ENCODE results near the gene TREML2.

TREML2 gene

GRCh38 chr6:41181566-41181965 lies 19.4 kb downstream of the TREML2 start:
- no peak for FAIRE-seq
- TF ChIP-seq SPI1 (IDR thresholded peaks at IDR 0.05; ENCODE audit: low read depth, low read length): no peak
- no peak for TF ChIP-seq PAX5 (IDR thresholded peaks at IDR 0.05; ENCODE audit: insufficient read depth, low read length, severe bottlenecking)
- TF ChIP-seq POLR2A (IDR thresholded peaks at IDR 0.05; ENCODE audit: low read depth, low read length): no peak
- no peak for TF ChIP-seq POLR2AphosphoS5 (IDR thresholded peaks at IDR 0.05; ENCODE audit: low read depth, low read length)
- TF ChIP-seq POU2F2 (IDR thresholded peaks at IDR 0.05; ENCODE audit: low read depth, low read length): no peak
- TF ChIP-seq TAF1 (IDR thresholded peaks at IDR 0.05; ENCODE audit: low read depth, low read length): no peak
- no peak for DNase-seq (ENCODE audit: insufficient read length, low spot score)

DNA sequence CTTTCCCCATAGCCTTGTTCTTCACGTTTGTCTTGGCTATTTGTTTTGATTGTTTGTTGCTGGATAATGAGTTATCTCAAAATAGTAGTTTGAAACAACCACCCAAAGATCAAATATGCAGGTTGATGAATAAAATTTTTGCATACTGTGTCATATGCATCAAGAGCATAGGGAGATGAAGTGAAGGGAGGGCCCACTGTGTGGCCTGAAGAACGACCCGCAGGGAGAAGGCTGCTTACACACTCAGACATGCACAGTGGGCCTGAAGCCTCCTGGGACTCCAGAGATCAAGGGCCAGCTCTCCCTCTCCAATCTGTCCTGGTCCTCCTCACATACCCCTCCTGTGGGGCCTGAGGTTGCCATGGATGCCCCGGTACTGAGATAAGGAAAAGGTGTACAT lies 21.8 kb downstream of the TREML2 start:
- no peak for FAIRE-seq
- no peak for DNase-seq (ENCODE audit: insufficient read length, low spot score)
- TF ChIP-seq PAX5 (IDR thresholded peaks at IDR 0.05; ENCODE audit: insufficient read depth, low read length, severe bottlenecking): no peak
- no peak for TF ChIP-seq TAF1 (IDR thresholded peaks at IDR 0.05; ENCODE audit: low read depth, low read length)
- TF ChIP-seq SPI1 (IDR thresholded peaks at IDR 0.05; ENCODE audit: low read depth, low read length): no peak
- no peak for TF ChIP-seq POLR2A (IDR thresholded peaks at IDR 0.05; ENCODE audit: low read depth, low read length)
- no peak for TF ChIP-seq POLR2AphosphoS5 (IDR thresholded peaks at IDR 0.05; ENCODE audit: low read depth, low read length)
- TF ChIP-seq POU2F2 (IDR thresholded peaks at IDR 0.05; ENCODE audit: low read depth, low read length): no peak

GRCh38 chr6:41177695-41178094 lies 23.3 kb downstream of the TREML2 start:
- no peak for FAIRE-seq
- no peak for TF ChIP-seq POU2F2 (IDR thresholded peaks at IDR 0.05; ENCODE audit: low read depth, low read length)
- DNase-seq (ENCODE audit: insufficient read length, low spot score): no peak

GRCh38 chr6:41177287-41177686 lies 23.7 kb downstream of the TREML2 start:
- DNase-seq (ENCODE audit: insufficient read length, low spot score): no peak
- TF ChIP-seq POLR2A (IDR thresholded peaks at IDR 0.05; ENCODE audit: low read depth, low read length) (no peak), PAX5 (IDR thresholded peaks at IDR 0.05; ENCODE audit: insufficient read depth, low read length, severe bottlenecking) (no peak), TAF1 (IDR thresholded peaks at IDR 0.05; ENCODE audit: low read depth, low read length) (no peak), POU2F2 (IDR thresholded peaks at IDR 0.05; ENCODE audit: low read depth, low read length) (no peak), SPI1 (IDR thresholded peaks at IDR 0.05; ENCODE audit: low read depth, low read length) (no peak), POLR2AphosphoS5 (IDR thresholded peaks at IDR 0.05; ENCODE audit: low read depth, low read length) (no peak)
- no peak for FAIRE-seq

GRCh38 chr6:41176189-41176588 lies 24.8 kb downstream of the TREML2 start:
- FAIRE-seq: no peak
- no peak for DNase-seq (ENCODE audit: insufficient read length, low spot score)
- no peak for TF ChIP-seq TAF1 (IDR thresholded peaks at IDR 0.05; ENCODE audit: low read depth, low read length)
- no peak for TF ChIP-seq POU2F2 (IDR thresholded peaks at IDR 0.05; ENCODE audit: low read depth, low read length)
- TF ChIP-seq SPI1 (IDR thresholded peaks at IDR 0.05; ENCODE audit: low read depth, low read length): no peak
- TF ChIP-seq POLR2A (IDR thresholded peaks at IDR 0.05; ENCODE audit: low read depth, low read length): no peak
- no peak for TF ChIP-seq PAX5 (IDR thresholded peaks at IDR 0.05; ENCODE audit: insufficient read depth, low read length, severe bottlenecking)

DNA sequence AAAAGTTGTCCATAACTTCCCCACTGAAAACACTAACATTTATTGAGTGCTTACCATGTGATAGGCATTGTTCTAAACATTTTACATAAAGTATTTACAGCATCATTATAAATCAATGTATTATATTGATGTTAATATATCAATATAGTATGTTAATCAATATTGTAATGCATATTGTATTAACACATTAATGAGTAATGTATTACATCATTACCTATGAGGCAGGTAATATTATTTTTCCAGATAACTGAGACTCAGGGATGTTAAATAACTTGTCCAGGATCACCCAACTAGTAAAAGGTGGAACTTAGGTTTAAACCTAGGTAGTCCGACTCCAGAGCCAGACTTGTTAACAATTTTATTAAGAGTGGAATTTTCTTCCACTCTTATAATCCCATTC lies 25.9 kb downstream of the TREML2 start:
- DNase-seq (ENCODE audit: insufficient read length, low spot score) (no peak), FAIRE-seq (no peak)
- TF ChIP-seq POLR2A (IDR thresholded peaks at IDR 0.05; ENCODE audit: low read depth, low read length) (no peak), TAF1 (IDR thresholded peaks at IDR 0.05; ENCODE audit: low read depth, low read length) (no peak), PAX5 (IDR thresholded peaks at IDR 0.05; ENCODE audit: insufficient read depth, low read length, severe bottlenecking) (no peak), POU2F2 (IDR thresholded peaks at IDR 0.05; ENCODE audit: low read depth, low read length) (no peak), POLR2AphosphoS5 (IDR thresholded peaks at IDR 0.05; ENCODE audit: low read depth, low read length) (no peak), SPI1 (IDR thresholded peaks at IDR 0.05; ENCODE audit: low read depth, low read length) (no peak)

DNA sequence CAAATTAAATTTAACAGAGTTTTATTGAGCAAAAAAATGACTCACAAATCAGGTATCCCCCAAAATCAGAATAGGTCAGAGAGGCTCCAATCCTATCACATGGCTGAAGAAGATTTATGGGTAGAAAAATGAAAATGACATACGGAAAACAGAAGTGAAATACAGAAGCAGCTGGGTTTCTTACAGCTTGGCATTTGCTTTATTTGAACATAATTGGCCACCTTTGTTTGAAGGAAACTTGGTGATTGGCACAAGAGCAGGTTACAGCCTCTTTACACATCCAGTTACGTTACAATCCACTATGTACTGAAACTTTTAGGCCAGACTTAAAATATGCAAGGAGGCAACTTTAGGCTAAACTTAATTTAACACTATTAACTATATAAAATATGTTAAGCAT lies 26.3 kb downstream of the TREML2 start:
- DNase-seq (ENCODE audit: insufficient read length, low spot score): no peak
- FAIRE-seq: no peak
- TF ChIP-seq PAX5 (IDR thresholded peaks at IDR 0.05; ENCODE audit: insufficient read depth, low read length, severe bottlenecking) (no peak), POLR2A (IDR thresholded peaks at IDR 0.05; ENCODE audit: low read depth, low read length) (no peak), SPI1 (IDR thresholded peaks at IDR 0.05; ENCODE audit: low read depth, low read length) (no peak; the same call in 1 of the 2 replicates), POU2F2 (IDR thresholded peaks at IDR 0.05; ENCODE audit: low read depth, low read length) (no peak)

DNA sequence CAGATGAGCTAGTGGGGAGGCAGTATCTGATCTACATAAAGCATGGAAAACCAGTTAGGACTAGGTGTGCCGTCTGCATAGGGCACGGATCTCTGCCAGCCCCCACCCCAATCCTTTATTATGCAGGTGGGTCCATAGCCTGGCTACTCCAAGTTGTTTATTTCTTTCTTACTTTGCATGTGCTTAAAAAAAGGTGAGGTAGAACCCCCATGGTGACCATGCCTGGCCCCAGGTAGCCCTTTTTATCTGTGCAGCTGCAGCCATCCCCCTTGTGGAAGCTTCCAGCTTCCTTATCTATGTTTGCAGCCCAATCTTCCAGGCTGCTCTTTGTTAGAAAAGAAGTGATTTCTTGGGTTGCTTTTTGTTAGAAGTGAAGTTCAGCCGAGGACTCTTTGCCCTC lies 29.0 kb downstream of the TREML2 start:
- FAIRE-seq (no peak), DNase-seq (ENCODE audit: insufficient read length, low spot score) (no peak)
- TF ChIP-seq PAX5 (IDR thresholded peaks at IDR 0.05; ENCODE audit: insufficient read depth, low read length, severe bottlenecking) (no peak), POLR2AphosphoS5 (IDR thresholded peaks at IDR 0.05; ENCODE audit: low read depth, low read length) (no peak), POU2F2 (IDR thresholded peaks at IDR 0.05; ENCODE audit: low read depth, low read length) (no peak), POLR2A (IDR thresholded peaks at IDR 0.05; ENCODE audit: low read depth, low read length) (no peak), SPI1 (IDR thresholded peaks at IDR 0.05; ENCODE audit: low read depth, low read length) (no peak), TAF1 (IDR thresholded peaks at IDR 0.05; ENCODE audit: low read depth, low read length) (no peak)

- TF ChIP-seq POLR2AphosphoS5 (IDR thresholded peaks at IDR 0.05; ENCODE audit: low read depth, low read length): no peak
- no peak for TF ChIP-seq POU2F2 (IDR thresholded peaks at IDR 0.05; ENCODE audit: low read depth, low read length)
- no peak for TF ChIP-seq SPI1 (IDR thresholded peaks at IDR 0.05; ENCODE audit: low read depth, low read length)
- no peak for TF ChIP-seq TAF1 (IDR thresholded peaks at IDR 0.05; ENCODE audit: low read depth, low read length)
- no peak for TF ChIP-seq POLR2A (IDR thresholded peaks at IDR 0.05; ENCODE audit: low read depth, low read length)
- no peak for TF ChIP-seq PAX5 (IDR thresholded peaks at IDR 0.05; ENCODE audit: insufficient read depth, low read length, severe bottlenecking)
- no peak for DNase-seq (ENCODE audit: insufficient read length, low spot score)
- no peak for FAIRE-seq
These were observed 30.3 kb downstream of the TREML2 start for GRCh38 chr6:41170547-41171160.

DNA sequence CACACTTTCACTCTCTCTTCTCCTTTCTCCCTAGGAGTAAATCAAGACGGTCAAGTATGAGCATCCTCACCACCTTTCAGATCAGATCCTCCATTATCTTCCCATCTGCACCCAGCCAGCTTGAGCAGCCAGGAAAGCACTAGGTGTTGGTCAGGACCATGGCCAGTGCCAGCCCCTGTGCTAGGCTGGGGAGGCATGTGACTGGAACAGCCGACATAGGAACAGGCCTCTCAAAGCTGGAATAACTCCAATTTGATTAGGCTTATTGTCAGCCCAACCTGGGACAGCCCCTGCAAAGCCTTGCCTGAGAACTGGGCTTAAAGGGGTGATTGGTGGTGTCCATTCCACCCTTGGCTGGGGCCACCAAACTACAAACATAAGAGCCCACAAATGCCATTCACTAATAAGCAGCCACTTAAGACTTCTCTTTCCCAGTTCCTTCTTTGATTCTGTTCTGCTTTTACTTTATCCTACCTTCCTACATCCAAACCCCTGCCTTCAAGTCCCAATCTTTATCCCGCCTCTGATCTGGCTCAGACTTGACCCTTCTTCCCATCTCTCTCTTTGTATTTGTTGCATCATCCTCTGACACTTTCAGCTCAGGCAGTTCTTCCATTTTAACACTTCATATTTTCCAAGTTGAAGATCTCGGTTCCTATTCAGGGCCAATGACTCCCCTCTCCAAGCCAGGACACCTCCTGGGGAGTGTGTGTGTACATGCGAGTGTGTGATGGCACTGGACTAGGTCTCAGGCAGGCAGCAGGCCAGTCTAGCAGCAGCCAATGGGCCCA lies 33.6 kb downstream of the TREML2 start:
- no peak for DNase-seq (ENCODE audit: insufficient read length, low spot score)
- TF ChIP-seq SPI1 (IDR thresholded peaks at IDR 0.05; ENCODE audit: low read depth, low read length): no peak
- no peak for TF ChIP-seq TAF1 (IDR thresholded peaks at IDR 0.05; ENCODE audit: low read depth, low read length)
- no peak for TF ChIP-seq POLR2AphosphoS5 (IDR thresholded peaks at IDR 0.05; ENCODE audit: low read depth, low read length)
- no peak for TF ChIP-seq PAX5 (IDR thresholded peaks at IDR 0.05; ENCODE audit: insufficient read depth, low read length, severe bottlenecking)
- no peak for TF ChIP-seq POU2F2 (IDR thresholded peaks at IDR 0.05; ENCODE audit: low read depth, low read length)
- no peak for TF ChIP-seq POLR2A (IDR thresholded peaks at IDR 0.05; ENCODE audit: low read depth, low read length)
- FAIRE-seq: no peak

All from GM12891 (cell line).